ENCODE measurements around the gene MED12. TPM values are rescaled to one million over a fixed set of nuclear protein-coding genes. Genes with fewer than 3 reads are reported as not detected.

Gene MED12
- polyA plus RNA-seq, 3 donors, result 2.4 to 17.8 (median 5.0) TPM

DNA sequence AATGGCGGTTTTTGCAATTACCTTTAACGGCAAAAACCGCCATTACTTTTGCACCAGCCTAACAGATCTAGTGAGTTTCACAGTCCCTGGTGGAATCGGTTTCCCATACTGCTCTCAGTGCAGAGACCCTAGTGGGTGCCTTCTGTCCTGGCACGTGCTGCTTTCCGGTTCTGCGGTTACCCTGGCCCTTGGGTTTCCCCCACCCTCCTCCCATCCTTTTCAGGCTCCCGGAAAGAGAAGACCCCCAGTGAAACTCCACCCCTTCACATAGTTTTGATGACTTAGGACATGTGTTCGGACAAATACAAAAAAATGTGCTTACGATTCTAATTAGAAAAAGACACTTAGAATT lies 63.1 kb downstream of the MED12 start:
- H3K4me1 Mint-ChIP-seq, result peaks cover 9% of the 10 kb centered on the region
- TF ChIP-seq, protein P1, sequence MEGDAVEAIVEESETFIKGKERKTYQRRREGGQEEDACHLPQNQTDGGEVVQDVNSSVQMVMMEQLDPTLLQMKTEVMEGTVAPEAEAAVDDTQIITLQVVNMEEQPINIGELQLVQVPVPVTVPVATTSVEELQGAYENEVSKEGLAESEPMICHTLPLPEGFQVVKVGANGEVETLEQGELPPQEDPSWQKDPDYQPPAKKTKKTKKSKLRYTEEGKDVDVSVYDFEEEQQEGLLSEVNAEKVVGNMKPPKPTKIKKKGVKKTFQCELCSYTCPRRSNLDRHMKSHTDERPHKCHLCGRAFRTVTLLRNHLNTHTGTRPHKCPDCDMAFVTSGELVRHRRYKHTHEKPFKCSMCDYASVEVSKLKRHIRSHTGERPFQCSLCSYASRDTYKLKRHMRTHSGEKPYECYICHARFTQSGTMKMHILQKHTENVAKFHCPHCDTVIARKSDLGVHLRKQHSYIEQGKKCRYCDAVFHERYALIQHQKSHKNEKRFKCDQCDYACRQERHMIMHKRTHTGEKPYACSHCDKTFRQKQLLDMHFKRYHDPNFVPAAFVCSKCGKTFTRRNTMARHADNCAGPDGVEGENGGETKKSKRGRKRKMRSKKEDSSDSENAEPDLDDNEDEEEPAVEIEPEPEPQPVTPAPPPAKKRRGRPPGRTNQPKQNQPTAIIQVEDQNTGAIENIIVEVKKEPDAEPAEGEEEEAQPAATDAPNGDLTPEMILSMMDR (IDR thresholded peaks at IDR 0.05), result no peak
- H3K27me3 Mint-ChIP-seq (ENCODE audit: low read depth in 3 of 3), result peaks cover 0 to 9% (median 2%) of the 10 kb centered on the region in 3 donors
- peak overlapping the region; percentile 79 to 88 for H3K4me3 Mint-ChIP-seq
- H3K27ac Mint-ChIP-seq, result peak overlapping the region; percentile 94 to 99 (median 98)
- Histone ChIP-seq H3K4me2 (replicated peaks; ENCODE audit: extremely low read depth, low read length, poor library complexity, severe bottlenecking) (peak overlapping the region; percentile 72), H3K36me3 (replicated peaks in 1 of 2; ENCODE audit: control insufficient read depth in 1 of 2, insufficient read depth in 2 of 2, low read length in 2 of 2) (peaks cover 5 to 32% of the 10 kb centered on the region in 2 donors), H3K4me3 (replicated peaks in 1 of 3; ENCODE audit: low read depth in 2 of 3, low read length in 3 of 3) (peak overlapping the region; percentile 75 to 90 (median 81)), H2AFZ (ENCODE audit: insufficient read depth, low read depth, low read length, poor library complexity, severe bottlenecking) (peak overlapping the region; percentile 60), H3K9ac (ENCODE audit: insufficient read depth, low read length, poor library complexity, severe bottlenecking) (peak overlapping the region; percentile 80), H3K4me1 (ENCODE audit: control insufficient read depth in 1 of 2, insufficient read depth in 2 of 2, low read length in 2 of 2) (peaks cover 6 to 11% of the 10 kb centered on the region in 2 donors), H3K27ac (ENCODE audit: low read depth in 1 of 2, low read length in 2 of 2) (peak overlapping the region; percentile 89 to 94), H3K9me3 (replicated peaks in 1 of 2; ENCODE audit: control insufficient read depth in 1 of 2, insufficient read depth in 1 of 2, low read length in 2 of 2) (no peaks in the 10 kb centered on the region), H4K20me1 (ENCODE audit: insufficient read depth, low read length) (no peaks in the 10 kb centered on the region), H3K27me3 (ENCODE audit: control insufficient read depth in 2 of 2, insufficient read depth in 2 of 2, low read length in 2 of 2) (no peaks in the 10 kb centered on the region), H3K79me2 (ENCODE audit: insufficient read depth, low read length) (no peaks in the 10 kb centered on the region)
- H3K36me3 Mint-ChIP-seq, result peaks cover 18 to 27% of the 10 kb centered on the region in 2 donors
- peaks cover 0 to 3% (median 0%) of the 10 kb centered on the region in 7 donors for H3K9me3 Mint-ChIP-seq
- no CpG with 5 or more reads among the region's 10 CpGs for WGBS (ENCODE audit: insufficient coverage)
- DNase-seq, result peak in 2 of 3 donors; percentile 20 to 53
- intact Hi-C loops (cut with micrococcal nuclease), result loop anchor here (5.0 to 10.0 kb wide), 3 partner anchors 64 to 1047 kb away; partner anchors contain the start of genes FOXO4 (in 1 of the 2), IGBP1 (in 1 of the 2) and MED12 (in 1 of the 2)

DNA sequence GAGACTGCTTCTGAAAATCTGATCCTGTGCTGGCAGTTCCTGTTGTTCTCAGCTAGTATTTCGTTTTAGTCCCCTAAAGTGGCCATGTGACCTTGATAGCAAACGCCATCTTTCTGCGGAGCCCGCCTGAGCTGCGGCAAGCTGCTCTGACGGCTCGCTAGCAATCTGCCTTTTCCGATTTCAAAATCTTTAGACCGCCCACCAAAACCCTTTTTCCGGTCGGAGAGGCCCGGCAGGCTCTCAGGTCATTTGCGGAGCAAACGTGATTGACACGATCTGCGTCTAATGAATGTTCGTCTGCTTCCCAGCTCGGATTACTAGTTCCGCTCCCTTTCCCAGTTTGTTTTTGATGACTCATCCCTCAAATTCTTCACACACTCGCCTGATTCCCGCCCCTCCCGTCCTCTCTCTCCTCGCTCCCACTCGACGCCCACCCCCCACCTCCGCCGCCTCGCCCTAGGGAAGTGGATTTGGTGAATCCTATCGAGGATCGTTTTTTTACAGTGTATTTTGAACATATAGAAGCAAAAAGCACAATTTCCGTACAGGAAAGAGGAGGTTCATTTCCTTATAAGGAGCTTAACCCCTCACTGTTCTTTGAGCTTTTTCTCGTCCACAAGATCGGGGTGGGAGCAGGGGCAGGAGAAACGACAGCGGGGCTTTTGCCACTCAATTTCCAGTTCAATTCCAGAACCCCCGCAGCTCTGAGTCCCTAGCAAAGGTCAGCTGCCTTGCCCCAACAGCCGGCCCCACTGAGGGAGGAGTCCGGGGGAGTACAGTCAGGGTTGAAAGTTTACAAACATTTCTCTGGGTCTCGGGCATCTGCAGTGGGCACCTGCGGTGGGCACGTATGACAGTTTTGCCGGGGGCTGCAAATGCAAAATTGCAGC lies 63.8 kb downstream of the MED12 start:
- Histone ChIP-seq H2AFZ (ENCODE audit: insufficient read depth, low read depth, low read length, poor library complexity, severe bottlenecking) (peak overlapping the region; percentile 73), H3K27ac (ENCODE audit: low read depth in 1 of 2, low read length in 2 of 2) (peak overlapping the region; percentile 89 to 94), H3K27me3 (ENCODE audit: control insufficient read depth in 2 of 2, insufficient read depth in 2 of 2, low read length in 2 of 2) (no peaks in the 10 kb centered on the region), H3K79me2 (ENCODE audit: insufficient read depth, low read length) (no peaks in the 10 kb centered on the region), H3K9me3 (replicated peaks in 1 of 2; ENCODE audit: control insufficient read depth in 1 of 2, insufficient read depth in 1 of 2, low read length in 2 of 2) (no peaks in the 10 kb centered on the region), H3K9ac (ENCODE audit: insufficient read depth, low read length, poor library complexity, severe bottlenecking) (peak overlapping the region; percentile 80), H3K36me3 (replicated peaks in 1 of 2; ENCODE audit: control insufficient read depth in 1 of 2, insufficient read depth in 2 of 2, low read length in 2 of 2) (peaks cover 5 to 27% of the 10 kb centered on the region in 2 donors), H3K4me1 (ENCODE audit: control insufficient read depth in 1 of 2, insufficient read depth in 2 of 2, low read length in 2 of 2) (peaks cover 6 to 11% of the 10 kb centered on the region in 2 donors), H4K20me1 (ENCODE audit: insufficient read depth, low read length) (no peaks in the 10 kb centered on the region), H3K4me2 (replicated peaks; ENCODE audit: extremely low read depth, low read length, poor library complexity, severe bottlenecking) (peak overlapping the region; percentile 72), H3K4me3 (replicated peaks in 1 of 3; ENCODE audit: low read depth in 2 of 3, low read length in 3 of 3) (peak overlapping the region; percentile 75 to 90 (median 81))
- 0% methylated on average over 14 of the region's 42 CpGs for WGBS (ENCODE audit: insufficient coverage)
- peak; percentile 88 to 94 (median 94) for DNase-seq
- Mint-ChIP-seq H3K4me3 (peak overlapping the region; percentile 79 to 88), H3K4me1 (peaks cover 9% of the 10 kb centered on the region), H3K27ac (peak overlapping the region; percentile 94 to 99 (median 98)), H3K36me3 (peaks cover 17 to 28% of the 10 kb centered on the region in 2 donors), H3K9me3 (peaks cover 0 to 3% (median 0%) of the 10 kb centered on the region in 7 donors), H3K27me3 (ENCODE audit: low read depth in 3 of 3) (peaks cover 0 to 9% (median 2%) of the 10 kb centered on the region in 3 donors)
- TF ChIP-seq, protein P1 (IDR thresholded peaks at IDR 0.05), result no peak
- intact Hi-C loops (cut with micrococcal nuclease), result loop anchor here (5.0 to 10.0 kb wide), 3 partner anchors 65 to 1047 kb away; partner anchors contain the start of genes FOXO4 (in 1 of the 2), IGBP1 (in 1 of the 2) and MED12 (in 1 of the 2)
